ENCODE results near the gene DCTD. TPM values are rescaled to one million over a fixed set of nuclear protein-coding genes. Genes with fewer than 3 reads are reported as not detected.

Gene DCTD
- total and polyA plus RNA-seq, 10 donors, result 40.4 to 97.2 (median 72.7) TPM

GRCh38 chr4:182869697-182870096, 47.5 kb downstream of the DCTD start:
- Histone ChIP-seq H3K9me3 (no peaks in the 10 kb centered on the region), H3K4me1 (peaks cover 0 to 21% (median 9%) of the 10 kb centered on the region in 6 donors), H3K4me3 (no peak overlapping the region), H3K27ac (peak overlapping the region in 3 of 8 donors; percentile 12 to 35 (median 20)), H3K36me3 (peaks cover 0 to 26% (median 0%) of the 10 kb centered on the region in 6 donors), H3K27me3 (replicated peaks in 1 of 7) (peaks cover 0 to 22% (median 0%) of the 10 kb centered on the region in 7 donors)
- 47 to 75% (median 61%) methylated on average over 4 of the region's 4 CpGs for WGBS, 5 donors
- TF ChIP-seq, protein P1, sequence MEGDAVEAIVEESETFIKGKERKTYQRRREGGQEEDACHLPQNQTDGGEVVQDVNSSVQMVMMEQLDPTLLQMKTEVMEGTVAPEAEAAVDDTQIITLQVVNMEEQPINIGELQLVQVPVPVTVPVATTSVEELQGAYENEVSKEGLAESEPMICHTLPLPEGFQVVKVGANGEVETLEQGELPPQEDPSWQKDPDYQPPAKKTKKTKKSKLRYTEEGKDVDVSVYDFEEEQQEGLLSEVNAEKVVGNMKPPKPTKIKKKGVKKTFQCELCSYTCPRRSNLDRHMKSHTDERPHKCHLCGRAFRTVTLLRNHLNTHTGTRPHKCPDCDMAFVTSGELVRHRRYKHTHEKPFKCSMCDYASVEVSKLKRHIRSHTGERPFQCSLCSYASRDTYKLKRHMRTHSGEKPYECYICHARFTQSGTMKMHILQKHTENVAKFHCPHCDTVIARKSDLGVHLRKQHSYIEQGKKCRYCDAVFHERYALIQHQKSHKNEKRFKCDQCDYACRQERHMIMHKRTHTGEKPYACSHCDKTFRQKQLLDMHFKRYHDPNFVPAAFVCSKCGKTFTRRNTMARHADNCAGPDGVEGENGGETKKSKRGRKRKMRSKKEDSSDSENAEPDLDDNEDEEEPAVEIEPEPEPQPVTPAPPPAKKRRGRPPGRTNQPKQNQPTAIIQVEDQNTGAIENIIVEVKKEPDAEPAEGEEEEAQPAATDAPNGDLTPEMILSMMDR (IDR thresholded peaks at IDR 0.05 in 8 of 11, conservative IDR thresholded peaks at IDR 0.05 in 3 of 11), result no peak
- TF ChIP-seq POLR2AphosphoS5 (IDR thresholded peaks at IDR 0.05), result peak in 2 of 3 donors; percentile 68 to 81
- no peak for DNase-seq
- intact Hi-C loops (cut with DNase I; ENCODE audit: low total_unique reads), result no loop called here

DNA sequence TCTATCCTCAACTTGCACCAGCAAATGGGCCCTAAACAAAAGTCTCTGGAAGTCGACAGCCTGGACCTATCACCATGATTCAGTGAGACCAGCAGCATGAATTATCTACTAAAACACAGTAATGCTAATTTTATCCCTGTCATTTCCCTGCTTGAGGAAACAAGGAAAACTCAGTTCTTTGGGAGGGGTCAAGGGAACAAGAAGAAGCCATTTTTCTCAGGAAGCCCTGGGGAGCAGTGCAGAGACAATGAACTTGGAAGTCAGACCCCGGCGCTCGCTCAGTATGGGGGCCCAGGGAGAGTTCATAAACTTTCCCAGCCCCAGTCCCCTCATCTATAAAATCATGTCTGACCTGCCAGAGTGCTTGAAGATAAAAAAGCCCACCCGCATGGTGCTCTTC, 50.4 kb downstream of the DCTD start:
- intact Hi-C loops (cut with DNase I; ENCODE audit: low total_unique reads), result no loop called here
- no peak overlapping the region for H3K4me3 ChIP-seq
- no peaks in the 10 kb centered on the region for H3K9me3 ChIP-seq
- H3K27ac ChIP-seq, result no peak overlapping the region
- no peak for DNase-seq
- H3K36me3 ChIP-seq, result peaks cover 0 to 6% (median 0%) of the 10 kb centered on the region in 6 donors
- TF ChIP-seq POLR2A (IDR thresholded peaks at IDR 0.05) (no peak), POLR2AphosphoS5 (IDR thresholded peaks at IDR 0.05) (no peak)
- TF ChIP-seq, protein P1 (IDR thresholded peaks at IDR 0.05 in 8 of 11, conservative IDR thresholded peaks at IDR 0.05 in 3 of 11), result no peak
- peaks cover 0 to 19% (median 6%) of the 10 kb centered on the region in 6 donors for H3K4me1 ChIP-seq
- 69 to 82% (median 80%) methylated on average over 5 of the region's 5 CpGs for WGBS, 5 donors
- peaks cover 0 to 10% (median 0%) of the 10 kb centered on the region in 7 donors for H3K27me3 ChIP-seq (replicated peaks in 1 of 7)

DNA sequence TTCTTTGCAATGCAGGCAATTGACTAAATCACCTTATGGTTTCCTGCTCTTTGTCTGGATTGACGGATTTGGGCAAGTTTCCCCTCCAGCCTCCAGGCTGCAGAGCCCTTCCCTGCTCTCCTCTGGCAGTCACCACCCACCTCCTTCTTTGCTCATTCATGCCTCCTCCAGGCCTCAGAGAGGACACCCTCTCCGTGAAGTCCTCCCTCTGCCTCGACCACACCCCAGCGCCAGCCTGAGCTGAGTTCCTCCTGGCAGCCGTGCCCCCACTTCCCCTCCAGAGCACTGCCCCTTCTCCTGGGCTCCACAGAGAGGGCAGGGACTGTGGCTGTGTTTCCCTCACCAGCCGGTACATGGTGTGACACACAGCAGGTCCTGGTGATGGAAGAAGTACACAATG, 53.7 kb downstream of the DCTD start:
- peaks cover 0 to 14% (median 6%) of the 10 kb centered on the region in 6 donors for H3K4me1 ChIP-seq
- no peak for TF ChIP-seq POLR2A (IDR thresholded peaks at IDR 0.05)
- no peak for TF ChIP-seq POLR2AphosphoS5 (IDR thresholded peaks at IDR 0.05)
- TF ChIP-seq, protein P1 (IDR thresholded peaks at IDR 0.05 in 8 of 11, conservative IDR thresholded peaks at IDR 0.05 in 3 of 11), result no peak
- no peak overlapping the region for H3K4me3 ChIP-seq
- DNase-seq, result peak; percentile 70
- no peaks in the 10 kb centered on the region for H3K36me3 ChIP-seq
- H3K27me3 ChIP-seq (replicated peaks in 1 of 7), result peaks cover 0 to 5% (median 0%) of the 10 kb centered on the region in 7 donors
- 29 to 46% (median 31%) methylated on average over 6 of the region's 6 CpGs for WGBS, 5 donors
- no peak overlapping the region for H3K27ac ChIP-seq
- intact Hi-C loops (cut with DNase I; ENCODE audit: low total_unique reads), result no loop called here
- H3K9me3 ChIP-seq, result peaks cover 0 to 9% (median 7%) of the 10 kb centered on the region in 8 donors

GRCh38 chr4:182862921-182863320, 54.3 kb downstream of the DCTD start:
- Histone ChIP-seq H3K27ac (no peak overlapping the region), H3K36me3 (no peaks in the 10 kb centered on the region), H3K4me1 (peaks cover 0 to 14% (median 6%) of the 10 kb centered on the region in 6 donors), H3K4me3 (no peak overlapping the region), H3K27me3 (replicated peaks in 1 of 7) (peaks cover 0 to 5% (median 0%) of the 10 kb centered on the region in 7 donors), H3K9me3 (peaks cover 0 to 9% (median 7%) of the 10 kb centered on the region in 8 donors)
- 65 to 72% (median 71%) methylated on average over 12 of the region's 12 CpGs for WGBS, 5 donors
- TF ChIP-seq POLR2AphosphoS5 (IDR thresholded peaks at IDR 0.05), result no peak
- intact Hi-C loops (cut with DNase I; ENCODE audit: low total_unique reads), result no loop called here
- DNase-seq, result peak; percentile 67
